Mesenchymal stem cell (in vitro differentiated cells and primary cell): ENCODE measurements around the gene IRAK1.

ENCODE experiments used
- DNase-seq: peaks from one replicate; pipeline ENCODE4 v3.0.0-alpha.2; 2013
- H2AFZ ChIP-seq: one replicate; pipeline ENCODE4 v1.6.1; 2013; ENCODE audit warnings: low read depth, mild to moderate bottlenecking, control low read depth, inconsistent platforms, low read length, moderate library complexity
- H2AK5ac ChIP-seq: 2 replicates; pipeline ENCODE4 v1.6.1; 2013; ENCODE audit warnings: low read length, moderate library complexity, mild to moderate bottlenecking, inconsistent platforms; ENCODE audit not compliant: severe bottlenecking
- H2BK120ac ChIP-seq: one replicate; pipeline ENCODE4 v1.6.1; 2013; ENCODE audit warnings: low read depth, mild to moderate bottlenecking, inconsistent platforms, low read length, moderate library complexity
- H2BK12ac ChIP-seq, 2 experiments: one replicate each; pipeline ENCODE4 v1.6.1; 2013; ENCODE audit warnings: inconsistent platforms in 2 of 2, low read length in 2 of 2, mild to moderate bottlenecking in 2 of 2, moderate library complexity in 2 of 2, control low read depth in 1 of 2
- H2BK15ac ChIP-seq: one replicate; pipeline ENCODE4 v1.6.1; 2013; ENCODE audit warnings: mild to moderate bottlenecking, low read depth, inconsistent platforms; ENCODE audit not compliant: poor library complexity, severe bottlenecking
- H2BK5ac ChIP-seq: 2 replicates; pipeline ENCODE4 v1.6.1; 2013; ENCODE audit warnings: low read depth, mild to moderate bottlenecking, low read length, control low read depth, inconsistent platforms; ENCODE audit not compliant: poor library complexity, severe bottlenecking
- H3K14ac ChIP-seq, 2 experiments: one replicate each; pipeline ENCODE4 v1.6.1; 2013; ENCODE audit warnings: inconsistent platforms in 2 of 2, low read length in 2 of 2, control low read depth in 1 of 2, mild to moderate bottlenecking in 1 of 2, moderate library complexity in 1 of 2
- H3K18ac ChIP-seq, 2 experiments: one replicate each; pipeline ENCODE4 v1.6.1; 2013; ENCODE audit warnings: inconsistent platforms in 2 of 2, low read length in 2 of 2, control low read depth in 1 of 2, low read depth in 1 of 2, mild to moderate bottlenecking in 1 of 2
- H3K23ac ChIP-seq, 2 experiments: one replicate each; pipeline ENCODE4 v1.6.1; 2013; ENCODE audit warnings: inconsistent platforms in 2 of 2, low read length in 2 of 2, mild to moderate bottlenecking in 2 of 2, moderate library complexity in 2 of 2, control low read depth in 1 of 2
- H3K27ac ChIP-seq: 2 replicates; pipeline ENCODE4 v1.5.1; 2013; ENCODE audit warnings: mild to moderate bottlenecking, moderate library complexity, low read length, control low read depth, inconsistent platforms; ENCODE audit not compliant: poor library complexity, severe bottlenecking
- H3K27me3 ChIP-seq, 2 experiments: 2 replicates each; pipeline versions ENCODE4 v1.6.1 to v1.7.0; 2013; ENCODE audit warnings: low read length in 2 of 2, mild to moderate bottlenecking in 2 of 2, moderate library complexity in 2 of 2, control low read depth in 1 of 2, inconsistent platforms in 1 of 2; ENCODE audit not compliant: control insufficient read depth in 1 of 2, insufficient read depth in 1 of 2
- H3K36me3 ChIP-seq, 2 experiments: 2 replicates each; pipeline versions ENCODE4 v1.6.1 to v1.7.0; 2013; ENCODE audit warnings: low read length in 2 of 2, control low read depth in 1 of 2, inconsistent platforms in 1 of 2, low read depth in 1 of 2, mild to moderate bottlenecking in 1 of 2; ENCODE audit not compliant: insufficient read depth in 2 of 2, control insufficient read depth in 1 of 2
- H3K4ac ChIP-seq, 2 experiments: one replicate each; pipeline ENCODE4 v1.6.1; 2013; ENCODE audit warnings: inconsistent platforms in 2 of 2, low read length in 2 of 2, mild to moderate bottlenecking in 2 of 2, moderate library complexity in 2 of 2, control low read depth in 1 of 2, low read depth in 1 of 2
- H3K4me1 ChIP-seq: 2 replicates; pipeline ENCODE4 v1.6.1; 2013; ENCODE audit warnings: low read depth, low read length, control low read depth; ENCODE audit not compliant: control insufficient read depth, insufficient read depth
- H3K4me2 ChIP-seq: 2 replicates; pipeline ENCODE4 v1.6.1; 2013; ENCODE audit warnings: low read length, mild to moderate bottlenecking, inconsistent platforms; ENCODE audit not compliant: poor library complexity, severe bottlenecking
- H3K4me3 ChIP-seq, 2 experiments: 2 replicates each; pipeline versions ENCODE4 v1.5.1 to v1.7.0; 2013; ENCODE audit warnings: low read length in 2 of 2, mild to moderate bottlenecking in 2 of 2, control low read depth in 1 of 2, low read depth in 1 of 2; ENCODE audit not compliant: insufficient read depth in 1 of 2
- H3K79me1 ChIP-seq: replicated peaks from 2 replicates; pipeline ENCODE4 v1.6.1; 2013; ENCODE audit warnings: mild to moderate bottlenecking, control low read depth, low read length, inconsistent platforms; ENCODE audit not compliant: poor library complexity, severe bottlenecking
- H3K9ac ChIP-seq: 2 replicates; pipeline ENCODE4 v1.7.0; 2013; ENCODE audit warnings: mild to moderate bottlenecking, low read length, moderate library complexity
- H3K9me3 ChIP-seq: 2 replicates; pipeline ENCODE4 v1.7.0; 2013; ENCODE audit warnings: mild to moderate bottlenecking, low read length; ENCODE audit not compliant: control insufficient read depth
- H4K8ac ChIP-seq: one replicate; pipeline ENCODE4 v1.6.1; 2013; ENCODE audit warnings: inconsistent platforms, mild to moderate bottlenecking, low read length, moderate library complexity
- H4K91ac ChIP-seq: one replicate; pipeline ENCODE4 v1.6.1; 2013; ENCODE audit warnings: mild to moderate bottlenecking, low read length, inconsistent platforms
- WGBS: methylation state at CpG from one replicate; pipeline ENCODE4 v1.1.7; 2013; ENCODE audit warnings: mixed read lengths; 5-methylcytosine and 5-hydroxymethylcytosine counted together

The IRAK1 gene

GRCh38 chrX:154049209-154050112 lies 29.8 kb upstream of the IRAK1 start:
- no peak overlapping the region for H4K91ac ChIP-seq
- no peak overlapping the region for H2AFZ ChIP-seq
- H3K14ac ChIP-seq = peak overlapping the region in 1 of 2 experiments; percentile 32
- no peak overlapping the region for H2BK12ac ChIP-seq
- peaks cover 13 to 18% of the 10 kb centered on the region in 2 experiments for H3K36me3 ChIP-seq
- no peak overlapping the region for H2AK5ac ChIP-seq
- 97% methylated on average over 13 of the region's 13 CpGs for WGBS
- no peak overlapping the region for H3K23ac ChIP-seq
- no peak overlapping the region for H3K4me2 ChIP-seq
- H2BK120ac ChIP-seq = no peak overlapping the region
- no peak overlapping the region for H3K9ac ChIP-seq
- no peak overlapping the region for H2BK5ac ChIP-seq
- peaks cover 14% of the 10 kb centered on the region for H3K79me1 ChIP-seq
- H3K27me3 ChIP-seq = peaks cover 0 to 50% of the 10 kb centered on the region in 2 experiments
- H3K9me3 ChIP-seq = no peaks in the 10 kb centered on the region
- H2BK15ac ChIP-seq = no peak overlapping the region
- H3K27ac ChIP-seq = no peak overlapping the region
- H4K8ac ChIP-seq = peak overlapping the region; percentile 42
- peak overlapping the region in 1 of 2 experiments; percentile 50 for H3K18ac ChIP-seq
- no peak overlapping the region for H3K4ac ChIP-seq
- peaks cover 4% of the 10 kb centered on the region for H3K4me1 ChIP-seq
- no peak overlapping the region for H3K4me3 ChIP-seq
- DNase-seq = no peak

- Histone ChIP-seq H2BK120ac (no peak overlapping the region), H3K9ac (no peak overlapping the region), H4K8ac (peak overlapping the region; percentile 37), H2AFZ (no peak overlapping the region), H3K4me2 (no peak overlapping the region), H3K4me1 (peaks cover 4% of the 10 kb centered on the region), H3K4me3 (no peak overlapping the region), H3K9me3 (no peaks in the 10 kb centered on the region), H2AK5ac (no peak overlapping the region), H2BK15ac (no peak overlapping the region), H3K4ac (no peak overlapping the region), H3K79me1 (peaks cover 14% of the 10 kb centered on the region), H2BK12ac (no peak overlapping the region), H3K27ac (no peak overlapping the region), H3K14ac (no peak overlapping the region), H3K27me3 (peaks cover 0 to 56% of the 10 kb centered on the region in 2 experiments), H4K91ac (no peak overlapping the region), H3K36me3 (peaks cover 11 to 18% of the 10 kb centered on the region in 2 experiments), H2BK5ac (no peak overlapping the region), H3K23ac (no peak overlapping the region), H3K18ac (no peak overlapping the region)
- 97% methylated on average over 11 of the region's 11 CpGs for WGBS
- no peak for DNase-seq
These were observed 28.7 kb upstream of the IRAK1 start for GRCh38 chrX:154048398-154048797.

DNA sequence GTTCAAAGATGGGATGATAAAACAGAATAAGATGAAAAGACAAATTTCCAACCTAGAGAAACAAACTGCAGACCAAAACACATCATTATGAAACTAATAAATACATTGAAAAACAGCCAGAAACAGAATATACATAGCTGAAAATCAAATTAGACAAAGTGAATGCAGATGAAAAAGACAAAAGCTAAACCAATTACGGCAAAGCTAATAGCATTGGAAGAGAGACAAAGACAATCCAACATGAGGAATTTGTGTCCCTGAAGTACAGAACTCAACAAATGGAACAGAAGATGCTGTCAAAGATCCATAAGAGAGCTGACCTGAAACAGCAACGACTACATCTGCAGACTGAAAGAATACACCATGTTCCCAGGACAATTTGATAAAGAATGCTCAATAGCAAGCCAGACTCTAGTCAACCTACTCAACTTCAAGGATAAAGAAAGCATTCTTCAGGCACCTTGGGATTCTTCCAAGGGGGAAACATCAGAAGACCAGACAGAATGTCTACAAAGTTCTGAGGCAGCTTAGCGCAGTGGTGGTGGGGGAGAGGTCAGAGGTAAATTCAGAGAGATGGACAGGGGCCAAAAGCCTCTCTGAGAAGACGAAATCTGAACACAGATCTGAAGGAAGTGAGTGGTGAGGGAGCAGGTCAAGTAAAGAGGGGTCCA lies 27.4 kb upstream of the IRAK1 start:
- no peak overlapping the region for H2AFZ ChIP-seq
- H3K36me3 ChIP-seq = peaks cover 9 to 18% of the 10 kb centered on the region in 2 experiments
- H3K9ac ChIP-seq = peak overlapping the region; percentile 64
- H3K27ac ChIP-seq = no peak overlapping the region
- DNase-seq = no peak
- no peak overlapping the region for H3K4ac ChIP-seq
- H3K14ac ChIP-seq = no peak overlapping the region
- H4K8ac ChIP-seq = no peak overlapping the region
- H3K79me1 ChIP-seq = peaks cover 14% of the 10 kb centered on the region
- H3K4me3 ChIP-seq = peak overlapping the region in 1 of 2 experiments; percentile 8
- H4K91ac ChIP-seq = no peak overlapping the region
- H3K23ac ChIP-seq = no peak overlapping the region
- peaks cover 0 to 55% of the 10 kb centered on the region in 2 experiments for H3K27me3 ChIP-seq
- 97% methylated on average over 4 of the region's 4 CpGs for WGBS
- no peak overlapping the region for H2BK15ac ChIP-seq
- no peak overlapping the region for H2BK120ac ChIP-seq
- no peak overlapping the region for H2AK5ac ChIP-seq
- H3K18ac ChIP-seq = no peak overlapping the region
- H2BK5ac ChIP-seq = no peak overlapping the region
- no peaks in the 10 kb centered on the region for H3K9me3 ChIP-seq
- peaks cover 6% of the 10 kb centered on the region for H3K4me1 ChIP-seq
- H3K4me2 ChIP-seq = no peak overlapping the region
- H2BK12ac ChIP-seq = no peak overlapping the region
